ENCODE measurements around the gene PLB1. TPM values are rescaled to one million over a fixed set of nuclear protein-coding genes. Genes with fewer than 3 reads are reported as not detected.

Gene PLB1
- polyA plus RNA-seq, 1 experiment = 1.4 TPM

DNA sequence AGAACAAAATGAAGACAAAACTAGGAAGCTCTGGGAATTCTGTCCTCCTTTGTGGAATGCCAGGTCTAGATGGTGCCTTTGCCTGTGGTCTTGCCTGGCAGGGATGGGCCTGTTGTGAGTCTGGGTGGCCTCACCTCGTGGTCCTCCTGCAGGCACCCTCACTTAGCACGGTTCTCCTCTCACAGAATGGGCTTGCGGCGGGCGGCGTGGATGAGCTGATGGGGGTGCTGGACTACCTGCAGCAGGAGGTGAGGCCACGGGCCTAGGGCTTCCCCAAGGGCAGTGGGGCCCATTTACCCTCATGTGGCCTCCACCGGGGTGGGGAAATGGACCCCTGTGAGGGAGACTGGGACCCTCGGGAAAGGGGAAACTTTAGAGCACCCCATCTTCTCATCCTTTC lies 42.3 kb downstream of the PLB1 start:
- Histone ChIP-seq H3K27ac (ENCODE audit: low read depth, low read length) (no peak overlapping the region), H3K27me3 (ENCODE audit: control insufficient read depth, insufficient read depth, low read length) (peaks cover 28% of the 10 kb centered on the region), H3K4me3 (ENCODE audit: low read depth, low read length) (no peak overlapping the region), H3K9me3 (ENCODE audit: control insufficient read depth, insufficient read depth, low read length) (no peaks in the 10 kb centered on the region; the same call in 1 of the 2 replicates)
- ChIA-PET CTCF (no interaction called here), POLR2A (no interaction called here)
- no peak for DNase-seq (ENCODE audit: low read depth, low spot score)
- TF ChIP-seq, protein P1, sequence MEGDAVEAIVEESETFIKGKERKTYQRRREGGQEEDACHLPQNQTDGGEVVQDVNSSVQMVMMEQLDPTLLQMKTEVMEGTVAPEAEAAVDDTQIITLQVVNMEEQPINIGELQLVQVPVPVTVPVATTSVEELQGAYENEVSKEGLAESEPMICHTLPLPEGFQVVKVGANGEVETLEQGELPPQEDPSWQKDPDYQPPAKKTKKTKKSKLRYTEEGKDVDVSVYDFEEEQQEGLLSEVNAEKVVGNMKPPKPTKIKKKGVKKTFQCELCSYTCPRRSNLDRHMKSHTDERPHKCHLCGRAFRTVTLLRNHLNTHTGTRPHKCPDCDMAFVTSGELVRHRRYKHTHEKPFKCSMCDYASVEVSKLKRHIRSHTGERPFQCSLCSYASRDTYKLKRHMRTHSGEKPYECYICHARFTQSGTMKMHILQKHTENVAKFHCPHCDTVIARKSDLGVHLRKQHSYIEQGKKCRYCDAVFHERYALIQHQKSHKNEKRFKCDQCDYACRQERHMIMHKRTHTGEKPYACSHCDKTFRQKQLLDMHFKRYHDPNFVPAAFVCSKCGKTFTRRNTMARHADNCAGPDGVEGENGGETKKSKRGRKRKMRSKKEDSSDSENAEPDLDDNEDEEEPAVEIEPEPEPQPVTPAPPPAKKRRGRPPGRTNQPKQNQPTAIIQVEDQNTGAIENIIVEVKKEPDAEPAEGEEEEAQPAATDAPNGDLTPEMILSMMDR (IDR thresholded peaks at IDR 0.05; ENCODE audit: low read depth, low read length) = no peak

DNA sequence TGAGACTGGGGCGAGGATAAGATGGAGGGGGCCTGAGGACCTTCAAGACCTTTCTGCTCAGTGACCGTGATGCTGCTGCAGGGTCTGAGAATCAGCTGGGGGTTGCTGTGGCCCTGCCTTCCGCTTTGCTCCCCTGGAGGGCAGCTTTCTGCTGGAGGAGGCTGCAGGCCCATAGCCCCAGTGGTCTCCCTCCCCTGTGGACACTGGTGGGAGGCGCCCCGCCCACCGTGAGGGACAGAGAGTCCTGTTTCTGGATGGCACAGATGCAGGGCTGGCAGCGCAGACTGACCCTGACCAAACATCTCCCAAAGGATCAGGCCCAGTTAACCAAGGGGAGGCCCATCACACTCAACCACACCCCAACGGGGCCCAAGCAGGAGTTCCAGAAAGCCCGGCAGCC lies 42.8 kb downstream of the PLB1 start:
- peaks cover 28% of the 10 kb centered on the region for H3K27me3 ChIP-seq (ENCODE audit: control insufficient read depth, insufficient read depth, low read length)
- CTCF ChIA-PET = no interaction called here

DNA sequence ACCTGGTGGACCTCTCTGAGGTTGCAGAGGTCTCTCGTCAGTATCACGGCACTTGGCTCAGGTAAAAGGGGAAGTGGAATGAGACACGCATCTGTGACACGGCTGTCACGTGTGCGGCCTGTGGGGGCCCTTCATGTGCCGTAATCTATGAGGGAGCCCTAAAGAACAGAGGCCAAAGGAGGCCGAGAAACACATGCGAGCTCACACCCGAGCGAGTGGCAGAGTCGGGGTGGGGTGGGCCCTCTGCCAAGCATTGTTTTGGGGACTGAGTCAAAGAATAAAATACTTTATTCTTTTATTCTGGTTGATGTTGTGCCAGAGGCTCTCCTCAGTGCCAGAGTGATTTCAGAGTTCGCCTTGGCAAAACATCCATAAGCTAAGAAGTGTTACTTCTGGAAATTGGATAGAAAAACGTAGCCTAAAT lies 43.3 kb downstream of the PLB1 start:
- no peak overlapping the region for H3K4me3 ChIP-seq (ENCODE audit: low read depth, low read length)
- CTCF ChIA-PET = interaction anchor here (1.2 kb wide), 1 partner anchor 28 kb away, joined by 3 read pairs; no protein-coding TSS in a partner anchor
- H3K27ac ChIP-seq (ENCODE audit: low read depth, low read length) = no peak overlapping the region
- H3K27me3 ChIP-seq (ENCODE audit: control insufficient read depth, insufficient read depth, low read length) = peaks cover 28% of the 10 kb centered on the region
- POLR2A ChIA-PET = no interaction called here
- TF ChIP-seq, protein P1 (IDR thresholded peaks at IDR 0.05; ENCODE audit: low read depth, low read length) = no peak
- H3K9me3 ChIP-seq (ENCODE audit: control insufficient read depth, insufficient read depth, low read length) = no peaks in the 10 kb centered on the region; the same call in 1 of the 2 replicates
- DNase-seq (ENCODE audit: low read depth, low spot score) = no peak

More for the DNA sequence above, 42.8 kb downstream of the PLB1 start:
- POLR2A ChIA-PET = no interaction called here
- no peaks in the 10 kb centered on the region; the same call in 1 of the 2 replicates for H3K9me3 ChIP-seq (ENCODE audit: control insufficient read depth, insufficient read depth, low read length)
- DNase-seq (ENCODE audit: low read depth, low spot score) = no peak
- no peak overlapping the region for H3K4me3 ChIP-seq (ENCODE audit: low read depth, low read length)
- no peak overlapping the region for H3K27ac ChIP-seq (ENCODE audit: low read depth, low read length)
- TF ChIP-seq, protein P1 (IDR thresholded peaks at IDR 0.05; ENCODE audit: low read depth, low read length) = no peak

DNA sequence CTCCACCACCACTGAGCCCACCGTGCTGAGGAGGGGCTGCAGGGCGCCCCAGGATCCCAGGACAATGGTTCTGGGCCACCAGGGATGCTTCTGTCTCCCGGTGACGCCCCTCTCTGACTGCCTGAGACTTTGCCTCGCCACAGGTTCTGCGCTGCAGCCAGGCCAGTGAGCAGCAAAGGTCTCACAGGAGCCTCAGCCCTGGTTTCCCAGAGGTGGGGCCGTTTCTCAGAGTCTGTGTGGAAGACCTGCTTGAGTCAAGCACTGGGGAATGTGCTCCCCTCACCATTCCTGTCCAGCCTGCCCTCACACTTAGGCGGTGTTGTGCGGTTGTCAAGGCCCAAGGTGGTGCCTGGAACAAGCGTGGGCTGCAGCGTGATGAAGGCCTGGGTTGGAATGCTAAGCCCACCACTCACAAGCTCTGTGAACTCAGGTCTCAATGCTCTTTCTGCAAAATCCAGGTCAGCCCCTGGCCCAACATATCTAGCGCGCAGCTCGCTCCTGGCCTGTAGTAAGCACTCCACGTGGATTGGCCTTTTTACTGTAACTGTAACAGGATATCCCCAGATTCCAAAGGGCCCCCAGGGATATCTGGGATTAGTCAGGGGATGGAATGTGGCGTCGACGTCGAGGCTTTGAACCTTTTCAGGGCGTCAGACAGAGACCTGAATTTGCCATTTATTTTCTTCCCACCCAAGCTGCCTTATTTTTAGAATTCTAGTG lies 47.6 kb downstream of the PLB1 start:
- POLR2A ChIA-PET = no interaction called here
- H3K27me3 ChIP-seq (ENCODE audit: control insufficient read depth, insufficient read depth, low read length) = peaks cover 15% of the 10 kb centered on the region
- TF ChIP-seq, protein P1 (IDR thresholded peaks at IDR 0.05; ENCODE audit: low read depth, low read length) = no peak
- no peak for DNase-seq (ENCODE audit: low read depth, low spot score)
- no peak overlapping the region for H3K4me3 ChIP-seq (ENCODE audit: low read depth, low read length)
- no peak overlapping the region for H3K27ac ChIP-seq (ENCODE audit: low read depth, low read length)
- CTCF ChIA-PET = interaction anchor here (0.5 kb wide), 1 partner anchor 24 kb away, joined by 3 read pairs; no protein-coding TSS in a partner anchor
- H3K9me3 ChIP-seq (ENCODE audit: control insufficient read depth, insufficient read depth, low read length) = no peaks in the 10 kb centered on the region

DNA sequence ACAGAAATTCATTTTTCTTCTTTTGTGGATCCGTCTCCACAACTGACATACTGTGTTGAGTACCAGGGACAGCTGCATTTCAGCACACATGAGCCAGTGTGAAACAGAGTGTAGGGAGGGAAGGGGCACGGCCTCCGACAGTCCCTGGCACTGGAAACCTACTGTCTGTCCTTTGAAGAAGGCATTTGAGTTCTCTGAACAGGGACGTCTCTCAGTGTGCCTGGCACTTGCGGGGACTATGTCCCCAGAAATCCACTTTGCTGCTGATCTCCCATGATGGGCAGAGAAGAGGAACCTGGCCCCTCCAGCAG lies 48.1 kb downstream of the PLB1 start:
- Histone ChIP-seq H3K9me3 (ENCODE audit: control insufficient read depth, insufficient read depth, low read length) (no peaks in the 10 kb centered on the region), H3K27me3 (ENCODE audit: control insufficient read depth, insufficient read depth, low read length) (peaks cover 13% of the 10 kb centered on the region), H3K27ac (ENCODE audit: low read depth, low read length) (no peak overlapping the region), H3K4me3 (ENCODE audit: low read depth, low read length) (no peak overlapping the region)
- ChIA-PET POLR2A (no interaction called here), CTCF (no interaction called here)
- DNase-seq (ENCODE audit: low read depth, low spot score) = no peak
- TF ChIP-seq, protein P1 (IDR thresholded peaks at IDR 0.05; ENCODE audit: low read depth, low read length) = no peak
